ENCODE results near the gene GPR151. TPM values are rescaled to one million over a fixed set of nuclear protein-coding genes. Genes with fewer than 3 reads are reported as not detected.
A peak's percentile ranks its signal among the peaks of the same experiment; 100 is the strongest.

Gene GPR151
- total RNA-seq, 4 donors from 2014 or later = not detected

DNA sequence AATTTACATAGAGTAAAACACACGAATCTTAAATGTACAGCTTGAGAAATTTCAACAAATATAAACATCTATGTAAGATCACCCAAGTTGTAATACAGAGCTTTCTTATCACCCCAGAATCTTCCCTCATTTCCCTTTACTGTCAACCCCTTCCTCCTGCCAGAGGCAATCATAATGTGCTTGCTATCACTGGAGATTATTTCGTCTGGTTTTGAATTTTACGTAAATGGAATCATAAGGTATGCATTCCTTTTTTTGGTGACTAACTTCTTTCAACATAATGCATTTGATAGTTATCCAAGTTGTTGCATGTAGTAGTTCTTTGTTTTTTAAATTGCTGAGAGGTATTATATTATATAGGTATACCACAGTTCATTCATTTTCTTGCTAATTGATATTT, 37.5 kb upstream of the GPR151 start:
- no peak for TF ChIP-seq POLR2A (IDR thresholded peaks at IDR 0.05)
- TF ChIP-seq POLR2AphosphoS5 (IDR thresholded peaks at IDR 0.05) = no peak
- 33% methylated on average over 3 of the region's 3 CpGs for WGBS
- no peaks in the 10 kb centered on the region for H3K27me3 ChIP-seq
- no peaks in the 10 kb centered on the region for H3K36me3 ChIP-seq
- no peaks in the 10 kb centered on the region for H3K4me1 ChIP-seq
- no peak overlapping the region for H3K4me3 ChIP-seq
- DNase-seq (ENCODE audit: low spot score in 2 of 2) = no peak
- no peak overlapping the region for H3K27ac ChIP-seq
- no peaks in the 10 kb centered on the region for H3K9me3 ChIP-seq

- no peak overlapping the region for H3K4me3 ChIP-seq
- DNase-seq (ENCODE audit: low spot score in 2 of 2) = no peak
- H3K27me3 ChIP-seq = no peaks in the 10 kb centered on the region
- no peaks in the 10 kb centered on the region for H3K4me1 ChIP-seq
- H3K27ac ChIP-seq = no peak overlapping the region
- H3K36me3 ChIP-seq = no peaks in the 10 kb centered on the region
- TF ChIP-seq, protein P1, sequence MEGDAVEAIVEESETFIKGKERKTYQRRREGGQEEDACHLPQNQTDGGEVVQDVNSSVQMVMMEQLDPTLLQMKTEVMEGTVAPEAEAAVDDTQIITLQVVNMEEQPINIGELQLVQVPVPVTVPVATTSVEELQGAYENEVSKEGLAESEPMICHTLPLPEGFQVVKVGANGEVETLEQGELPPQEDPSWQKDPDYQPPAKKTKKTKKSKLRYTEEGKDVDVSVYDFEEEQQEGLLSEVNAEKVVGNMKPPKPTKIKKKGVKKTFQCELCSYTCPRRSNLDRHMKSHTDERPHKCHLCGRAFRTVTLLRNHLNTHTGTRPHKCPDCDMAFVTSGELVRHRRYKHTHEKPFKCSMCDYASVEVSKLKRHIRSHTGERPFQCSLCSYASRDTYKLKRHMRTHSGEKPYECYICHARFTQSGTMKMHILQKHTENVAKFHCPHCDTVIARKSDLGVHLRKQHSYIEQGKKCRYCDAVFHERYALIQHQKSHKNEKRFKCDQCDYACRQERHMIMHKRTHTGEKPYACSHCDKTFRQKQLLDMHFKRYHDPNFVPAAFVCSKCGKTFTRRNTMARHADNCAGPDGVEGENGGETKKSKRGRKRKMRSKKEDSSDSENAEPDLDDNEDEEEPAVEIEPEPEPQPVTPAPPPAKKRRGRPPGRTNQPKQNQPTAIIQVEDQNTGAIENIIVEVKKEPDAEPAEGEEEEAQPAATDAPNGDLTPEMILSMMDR (IDR thresholded peaks at IDR 0.05) = no peak
- no peak for TF ChIP-seq EP300 (IDR thresholded peaks at IDR 0.05)
- no peak for TF ChIP-seq POLR2A (IDR thresholded peaks at IDR 0.05)
- TF ChIP-seq POLR2AphosphoS5 (IDR thresholded peaks at IDR 0.05) = no peak
- H3K9me3 ChIP-seq = no peaks in the 10 kb centered on the region
Observed at GRCh38 chr5:146549615-146550014, 33.6 kb upstream of the GPR151 start.

DNA sequence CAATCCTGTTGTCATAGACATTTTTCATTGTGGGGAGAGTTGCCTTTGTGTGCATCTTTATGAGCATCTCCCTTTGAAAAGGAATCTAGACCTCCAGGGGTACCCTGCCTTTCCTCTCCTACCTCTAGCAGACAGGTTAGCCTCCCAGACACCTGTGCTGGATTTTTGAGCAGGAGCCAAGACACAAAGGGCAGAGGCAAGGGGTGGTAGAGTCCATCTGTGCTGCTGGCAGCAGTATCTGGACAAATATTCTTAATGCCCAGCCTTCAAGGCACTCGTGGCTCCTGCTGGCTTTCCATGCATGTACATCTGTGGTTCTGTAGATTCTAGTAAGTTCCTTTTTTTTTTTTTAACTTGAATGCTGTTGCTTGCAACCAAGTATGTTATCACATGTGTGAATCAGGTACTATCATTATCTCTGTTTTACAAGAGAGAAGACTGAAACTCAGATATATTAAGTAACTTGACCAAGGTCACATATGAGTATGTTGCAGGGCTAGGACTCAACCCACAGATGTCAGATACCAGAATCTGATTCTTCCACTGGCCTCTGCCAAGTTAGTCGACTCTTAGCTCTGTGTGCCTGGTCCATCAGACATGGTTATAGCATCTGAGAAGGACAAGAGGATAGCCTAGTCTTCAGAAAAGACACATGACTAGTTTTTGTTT, 32.9 kb upstream of the GPR151 start:
- no peaks in the 10 kb centered on the region for H3K4me1 ChIP-seq
- H3K27ac ChIP-seq = no peak overlapping the region
- H3K27me3 ChIP-seq = no peaks in the 10 kb centered on the region
- 52% methylated on average over 2 of the region's 2 CpGs for WGBS
- TF ChIP-seq POLR2A (IDR thresholded peaks at IDR 0.05) = no peak
- no peak for TF ChIP-seq EP300 (IDR thresholded peaks at IDR 0.05)
- TF ChIP-seq, protein P1 (IDR thresholded peaks at IDR 0.05) = no peak
- no peak for TF ChIP-seq POLR2AphosphoS5 (IDR thresholded peaks at IDR 0.05)
- H3K9me3 ChIP-seq = no peaks in the 10 kb centered on the region
- H3K4me3 ChIP-seq = no peak overlapping the region
- no peak for DNase-seq (ENCODE audit: low spot score in 2 of 2)
- H3K36me3 ChIP-seq = no peaks in the 10 kb centered on the region

DNA sequence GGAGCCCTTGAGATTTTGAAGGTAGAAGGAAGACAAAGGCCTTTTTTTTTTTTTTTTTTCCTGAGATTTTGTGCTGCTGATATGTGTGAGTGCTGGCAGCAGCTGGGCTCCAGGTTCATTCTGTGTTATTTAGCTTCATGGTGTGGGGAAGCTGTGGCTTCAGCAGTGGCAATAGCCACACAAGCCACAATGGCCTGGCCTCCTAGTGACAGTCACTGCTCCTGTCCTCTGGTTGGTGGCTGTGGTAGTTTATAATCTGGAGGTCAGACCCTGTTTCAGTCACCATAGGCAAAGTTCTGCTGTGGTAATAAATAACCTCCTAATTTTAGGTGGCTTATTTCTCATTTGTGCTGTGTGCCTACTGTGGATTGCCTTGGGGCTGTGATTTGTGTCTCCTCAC, 28.2 kb upstream of the GPR151 start:
- Histone ChIP-seq H3K4me1 (peaks cover 8% of the 10 kb centered on the region), H3K9me3 (no peaks in the 10 kb centered on the region), H3K27ac (no peak overlapping the region), H3K4me3 (no peak overlapping the region), H3K27me3 (no peaks in the 10 kb centered on the region), H3K36me3 (no peaks in the 10 kb centered on the region)
- no peak for DNase-seq (ENCODE audit: low spot score in 2 of 2)
- TF ChIP-seq POLR2AphosphoS5 (IDR thresholded peaks at IDR 0.05) = no peak
- no peak for TF ChIP-seq EP300 (IDR thresholded peaks at IDR 0.05)
- TF ChIP-seq, protein P1 (IDR thresholded peaks at IDR 0.05) = no peak
- TF ChIP-seq POLR2A (IDR thresholded peaks at IDR 0.05) = no peak

- Histone ChIP-seq H3K4me3 (no peak overlapping the region), H3K27me3 (no peaks in the 10 kb centered on the region), H3K27ac (no peak overlapping the region), H3K4me1 (peaks cover 8% of the 10 kb centered on the region), H3K36me3 (no peaks in the 10 kb centered on the region), H3K9me3 (no peaks in the 10 kb centered on the region)
- 20% methylated on average over 16 of the region's 16 CpGs for WGBS
- TF ChIP-seq, protein P1 (IDR thresholded peaks at IDR 0.05) = peak; percentile 60 to 76
- TF ChIP-seq POLR2A (IDR thresholded peaks at IDR 0.05) = no peak
- peak in 1 of 2 donors; percentile 70 for DNase-seq (ENCODE audit: low spot score in 2 of 2)
Observed at GRCh38 chr5:146541958-146542849, 26.2 kb upstream of the GPR151 start.
